Dedifferentiated amniotic fluid mesenchymal stem cell (primary cell): ENCODE measurements around the gene PTCD3.

Experiments
- DNase-seq: peaks from one replicate; pipeline ENCODE4 v3.0.0-alpha.2; 2016; ENCODE audit errors: extremely low spot score

PTCD3 gene

GRCh38 chr2:86105969-86106945 is at the start of gene PTCD3:
Gene PTCD3, plus strand, starts transcription at chr2:86106235. Its CDS starts 13 bp downstream, at chr2:86106248.
- peak; percentile 98 for DNase-seq

- no peak for DNase-seq
Measured at GRCh38 chr2:86056590-86057331, 49.3 kb upstream of the PTCD3 start.

GRCh38 chr2:86062043-86062442 is 44.0 kb upstream of the PTCD3 start:
- DNase-seq: no peak

- DNase-seq: no peak
Measured at GRCh38 chr2:86064006-86064405, 42.0 kb upstream of the PTCD3 start.

- peak; percentile 62 for DNase-seq
Measured at GRCh38 chr2:86065512-86065911, 40.5 kb upstream of the PTCD3 start.

GRCh38 chr2:86066007-86066578 is 39.9 kb upstream of the PTCD3 start:
- DNase-seq: no peak

GRCh38 chr2:86066915-86067314 is 39.1 kb upstream of the PTCD3 start:
- DNase-seq: no peak

- no peak for DNase-seq
Measured at GRCh38 chr2:86068136-86068588, 37.9 kb upstream of the PTCD3 start.

- no peak for DNase-seq
Measured at GRCh38 chr2:86068648-86069047, 37.4 kb upstream of the PTCD3 start.

GRCh38 chr2:86069091-86069685 is 36.8 kb upstream of the PTCD3 start:
- no peak for DNase-seq

- no peak for DNase-seq
Measured at GRCh38 chr2:86069783-86070339, 36.2 kb upstream of the PTCD3 start.

GRCh38 chr2:86070868-86071267 is 35.2 kb upstream of the PTCD3 start:
- no peak for DNase-seq

- DNase-seq: no peak
Measured at GRCh38 chr2:86072271-86072858, 33.7 kb upstream of the PTCD3 start.

GRCh38 chr2:86073225-86073624 is 32.8 kb upstream of the PTCD3 start:
- DNase-seq: no peak

- DNase-seq: no peak
Measured at GRCh38 chr2:86074256-86074655, 31.8 kb upstream of the PTCD3 start.

GRCh38 chr2:86074811-86075210 is 31.2 kb upstream of the PTCD3 start:
- DNase-seq: no peak

GRCh38 chr2:86075886-86076285 is 30.1 kb upstream of the PTCD3 start:
- DNase-seq: no peak

GRCh38 chr2:86078774-86079545 is 27.1 kb upstream of the PTCD3 start:
- DNase-seq: no peak

GRCh38 chr2:86079981-86080911 is 25.8 kb upstream of the PTCD3 start:
- DNase-seq: peak; percentile 48
